Esophagus muscularis mucosa (tissue), 4 donors: ENCODE measurements around the gene UBR2.

Source experiments
- EP300 ChIP-seq: sonication (generic); formaldehyde crosslinking; IDR thresholded peaks from one replicate; pipeline ENCODE4 v1.6.1; 2017; ENCODE audit warnings: antibody characterized with exemption
- POLR2A ChIP-seq: fragments of 450-650 bp; IDR thresholded peaks from one replicate; pipeline ENCODE4 v1.6.1; 2017; ENCODE audit warnings: antibody characterized with exemption, moderate library complexity, mild to moderate bottlenecking, low read depth
- TF ChIP-seq, protein P1 (sequence below), 3 experiments: fragments of 200-600 bp in 2 of 3; fragments of 450-650 bp in 1 of 3; sonication (generic) in 2 of 3; IDR thresholded peaks; one replicate each; pipeline ENCODE4 v1.5.1; 2017 to 2019; ENCODE audit warnings: antibody characterized with exemption in 3 of 3, mild to moderate bottlenecking in 2 of 3, moderate library complexity in 1 of 3

- TF ChIP-seq, protein P1, sequence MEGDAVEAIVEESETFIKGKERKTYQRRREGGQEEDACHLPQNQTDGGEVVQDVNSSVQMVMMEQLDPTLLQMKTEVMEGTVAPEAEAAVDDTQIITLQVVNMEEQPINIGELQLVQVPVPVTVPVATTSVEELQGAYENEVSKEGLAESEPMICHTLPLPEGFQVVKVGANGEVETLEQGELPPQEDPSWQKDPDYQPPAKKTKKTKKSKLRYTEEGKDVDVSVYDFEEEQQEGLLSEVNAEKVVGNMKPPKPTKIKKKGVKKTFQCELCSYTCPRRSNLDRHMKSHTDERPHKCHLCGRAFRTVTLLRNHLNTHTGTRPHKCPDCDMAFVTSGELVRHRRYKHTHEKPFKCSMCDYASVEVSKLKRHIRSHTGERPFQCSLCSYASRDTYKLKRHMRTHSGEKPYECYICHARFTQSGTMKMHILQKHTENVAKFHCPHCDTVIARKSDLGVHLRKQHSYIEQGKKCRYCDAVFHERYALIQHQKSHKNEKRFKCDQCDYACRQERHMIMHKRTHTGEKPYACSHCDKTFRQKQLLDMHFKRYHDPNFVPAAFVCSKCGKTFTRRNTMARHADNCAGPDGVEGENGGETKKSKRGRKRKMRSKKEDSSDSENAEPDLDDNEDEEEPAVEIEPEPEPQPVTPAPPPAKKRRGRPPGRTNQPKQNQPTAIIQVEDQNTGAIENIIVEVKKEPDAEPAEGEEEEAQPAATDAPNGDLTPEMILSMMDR (IDR thresholded peaks at IDR 0.05) = peak; percentile 83 to 93 (median 87)
- TF ChIP-seq POLR2A (no peak), EP300 (no peak)
Observed at GRCh38 chr6:42661540-42662153, 97.8 kb downstream of the UBR2 start.
